Lower leg skin (tissue), 3 donors: Measurements from ENCODE around the gene CELA3B.
"Not testable (repeated sequence)": the region's sequence is repeated elsewhere in the genome, so short reads cannot be mapped to it uniquely, and the experiment has no call there.

ENCODE experiments used
- POLR2A ChIP-seq, 2 donors: fragments of 450-650 bp; IDR thresholded peaks; one replicate each; pipeline ENCODE4 v1.6.1; 2016 to 2017; ENCODE audit warnings: antibody characterized with exemption in 2 of 2, mild to moderate bottlenecking in 1 of 2, moderate library complexity in 1 of 2
- TF ChIP-seq, protein P1 (sequence below), 3 donors: fragments of 450-650 bp; IDR thresholded peaks; one replicate each; pipeline ENCODE4 v1.5.1; 2016; ENCODE audit warnings: antibody characterized with exemption in 3 of 3, mild to moderate bottlenecking in 3 of 3, moderate library complexity in 2 of 3

GRCh38 chr1:21989672-21990393 lies 13.0 kb downstream of the CELA3B start:
- not testable (repeated sequence) for TF ChIP-seq POLR2A (IDR thresholded peaks at IDR 0.05)
- TF ChIP-seq, protein P1, sequence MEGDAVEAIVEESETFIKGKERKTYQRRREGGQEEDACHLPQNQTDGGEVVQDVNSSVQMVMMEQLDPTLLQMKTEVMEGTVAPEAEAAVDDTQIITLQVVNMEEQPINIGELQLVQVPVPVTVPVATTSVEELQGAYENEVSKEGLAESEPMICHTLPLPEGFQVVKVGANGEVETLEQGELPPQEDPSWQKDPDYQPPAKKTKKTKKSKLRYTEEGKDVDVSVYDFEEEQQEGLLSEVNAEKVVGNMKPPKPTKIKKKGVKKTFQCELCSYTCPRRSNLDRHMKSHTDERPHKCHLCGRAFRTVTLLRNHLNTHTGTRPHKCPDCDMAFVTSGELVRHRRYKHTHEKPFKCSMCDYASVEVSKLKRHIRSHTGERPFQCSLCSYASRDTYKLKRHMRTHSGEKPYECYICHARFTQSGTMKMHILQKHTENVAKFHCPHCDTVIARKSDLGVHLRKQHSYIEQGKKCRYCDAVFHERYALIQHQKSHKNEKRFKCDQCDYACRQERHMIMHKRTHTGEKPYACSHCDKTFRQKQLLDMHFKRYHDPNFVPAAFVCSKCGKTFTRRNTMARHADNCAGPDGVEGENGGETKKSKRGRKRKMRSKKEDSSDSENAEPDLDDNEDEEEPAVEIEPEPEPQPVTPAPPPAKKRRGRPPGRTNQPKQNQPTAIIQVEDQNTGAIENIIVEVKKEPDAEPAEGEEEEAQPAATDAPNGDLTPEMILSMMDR (IDR thresholded peaks at IDR 0.05) = not testable (repeated sequence)
